Psoas muscle (tissue), 8 donors: ENCODE data around the gene LEFTY1. TPM values are rescaled to one million over a fixed set of nuclear protein-coding genes. Genes with fewer than 3 reads are reported as not detected.

Source experiments
- ATAC-seq, 4 donors: fragments of 200-7000 bp; cut with Tn5 transposase; one replicate each; pipeline ENCODE4 v1.9.1; 2020; ENCODE audit warnings: moderate library complexity in 3 of 4, mild to moderate bottlenecking in 2 of 4
- DNase-seq, 2 donors: peaks; one replicate each; pipeline ENCODE4 v3.0.0-alpha.2; 2020
- H3K27ac ChIP-seq: fragments of 200-600 bp; one replicate; pipeline ENCODE4 v1.8.0; 2022
- H3K27me3 ChIP-seq, 3 donors: fragments of 200-600 bp in 1 of 3; one replicate each; pipeline versions ENCODE4 v1.6.1 to v1.8.0; 2013 to 2022; ENCODE audit warnings: low read length in 2 of 3, mild to moderate bottlenecking in 2 of 3, moderate library complexity in 1 of 3; ENCODE audit not compliant: insufficient read depth in 3 of 3
- H3K36me3 ChIP-seq, 2 donors: fragments of 200-600 bp in 1 of 2; one replicate each; pipeline versions ENCODE4 v1.6.1 to v1.8.0; 2013 to 2022; ENCODE audit warnings: low read depth in 1 of 2, mild to moderate bottlenecking in 1 of 2, moderate library complexity in 1 of 2; ENCODE audit not compliant: insufficient read depth in 1 of 2
- H3K4me1 ChIP-seq: fragments of 200-600 bp; one replicate; pipeline ENCODE4 v1.8.0; 2022
- H3K4me3 ChIP-seq: fragments of 200-600 bp; one replicate; pipeline ENCODE4 v1.8.0; 2022; ENCODE audit warnings: mild to moderate bottlenecking
- H3K9me3 ChIP-seq: fragments of 200-600 bp; one replicate; pipeline ENCODE4 v1.8.0; 2022
- WGBS, 3 donors: extraction: QIAGEN DNeasy Blood & Tissue Kit; methylation state at CpG; one replicate each; pipeline versions ENCODE4 v1.1.6 to v1.1.7; 2013; 5-methylcytosine and 5-hydroxymethylcytosine counted together
- intact Hi-C, 2 donors: fragments of 100-400 bp; cut with DNase I; formaldehyde crosslinking; loops; one replicate each; pipeline versions ENCODE4 v1.11.0 to v1.14.2; 2022
- polyA plus RNA-seq, 3 donors: library from polyadenylated mRNA; stranded (reverse); fragments of 200-250 nt; gene quantifications; one replicate each; pipeline ENCODE4 v1.2.3, GENCODE V29; 2013
- total RNA-seq, 4 donors: library from RNA; stranded (reverse); fragmentation: NEBNext Ultra II Directional in 2 of 4; extraction: Animal tissue kit (Norgen Biotek cat#: 25700) in 2 of 4; gene quantifications; one replicate each; pipeline versions ENCODE4 v1.2.1 to v1.2.4, GENCODE V29; 2021 to 2023
- TF ChIP-seq, protein P1 (sequence below): fragments of 200-600 bp; IDR thresholded peaks from one replicate; pipeline ENCODE4 v1.8.0; 2022; ENCODE audit warnings: antibody characterized with exemption
- donor health status: healthy with polysubstance abuse.
- donor health status: DM: no; HTN: no; CAD: no; lungs with moderate emphysema.
- donor health status: Bipolar disorder and iron deficiency.
- donor health status: healthy.
- donor health status: DM: yes; HTN: yes; CAD: no.
- donor health status: DM: no; HTN: no; CAD: no.
- donor health status: DM: no; HTN: no; CAD: no.
- donor health status: DM: yes; HTN: yes; CAD: no.

The LEFTY1 gene
- total and polyA plus RNA-seq, 7 donors, result 0.08 to 0.26 (median 0.13) TPM; not detected in 4

DNA sequence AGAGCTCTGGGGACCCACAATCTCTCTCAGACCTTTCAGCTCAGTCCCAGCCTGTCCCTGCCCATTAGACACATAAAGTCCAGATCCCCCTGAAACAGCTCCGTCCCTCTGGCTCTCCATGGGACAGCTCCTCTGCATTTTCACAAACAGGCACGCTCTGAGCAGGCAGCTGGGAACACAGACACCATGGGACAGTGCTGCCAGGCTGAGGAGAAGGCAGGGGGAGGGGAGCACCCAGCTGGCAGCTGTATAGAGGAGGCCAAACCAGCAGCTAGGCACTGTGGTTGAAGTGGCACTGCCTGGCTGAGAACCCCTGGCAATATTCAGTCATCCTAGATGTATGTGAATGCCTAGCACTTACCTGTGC, 8.7 kb downstream of the LEFTY1 start:
- Histone ChIP-seq H3K4me1 (peaks cover 48% of the 10 kb centered on the region), H3K4me3 (peak overlapping the region; percentile 100), H3K9me3 (no peaks in the 10 kb centered on the region), H3K27me3 (no peaks in the 10 kb centered on the region), H3K36me3 (peaks cover 4 to 19% of the 10 kb centered on the region in 2 donors), H3K27ac (peak overlapping the region; percentile 92)
- ATAC-seq (peak in 1 of 4 donors; percentile 18), DNase-seq (no peak)
- 34 to 54% (median 37%) methylated on average over 2 of the region's 2 CpGs for WGBS, 3 donors
- intact Hi-C loops, result loop anchor here (5.0 kb wide), 1 partner anchor 42 kb away; the partner anchor contains the start of gene PYCR2 (in 2 of the 2)
- TF ChIP-seq, protein P1, sequence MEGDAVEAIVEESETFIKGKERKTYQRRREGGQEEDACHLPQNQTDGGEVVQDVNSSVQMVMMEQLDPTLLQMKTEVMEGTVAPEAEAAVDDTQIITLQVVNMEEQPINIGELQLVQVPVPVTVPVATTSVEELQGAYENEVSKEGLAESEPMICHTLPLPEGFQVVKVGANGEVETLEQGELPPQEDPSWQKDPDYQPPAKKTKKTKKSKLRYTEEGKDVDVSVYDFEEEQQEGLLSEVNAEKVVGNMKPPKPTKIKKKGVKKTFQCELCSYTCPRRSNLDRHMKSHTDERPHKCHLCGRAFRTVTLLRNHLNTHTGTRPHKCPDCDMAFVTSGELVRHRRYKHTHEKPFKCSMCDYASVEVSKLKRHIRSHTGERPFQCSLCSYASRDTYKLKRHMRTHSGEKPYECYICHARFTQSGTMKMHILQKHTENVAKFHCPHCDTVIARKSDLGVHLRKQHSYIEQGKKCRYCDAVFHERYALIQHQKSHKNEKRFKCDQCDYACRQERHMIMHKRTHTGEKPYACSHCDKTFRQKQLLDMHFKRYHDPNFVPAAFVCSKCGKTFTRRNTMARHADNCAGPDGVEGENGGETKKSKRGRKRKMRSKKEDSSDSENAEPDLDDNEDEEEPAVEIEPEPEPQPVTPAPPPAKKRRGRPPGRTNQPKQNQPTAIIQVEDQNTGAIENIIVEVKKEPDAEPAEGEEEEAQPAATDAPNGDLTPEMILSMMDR, result no peak

DNA sequence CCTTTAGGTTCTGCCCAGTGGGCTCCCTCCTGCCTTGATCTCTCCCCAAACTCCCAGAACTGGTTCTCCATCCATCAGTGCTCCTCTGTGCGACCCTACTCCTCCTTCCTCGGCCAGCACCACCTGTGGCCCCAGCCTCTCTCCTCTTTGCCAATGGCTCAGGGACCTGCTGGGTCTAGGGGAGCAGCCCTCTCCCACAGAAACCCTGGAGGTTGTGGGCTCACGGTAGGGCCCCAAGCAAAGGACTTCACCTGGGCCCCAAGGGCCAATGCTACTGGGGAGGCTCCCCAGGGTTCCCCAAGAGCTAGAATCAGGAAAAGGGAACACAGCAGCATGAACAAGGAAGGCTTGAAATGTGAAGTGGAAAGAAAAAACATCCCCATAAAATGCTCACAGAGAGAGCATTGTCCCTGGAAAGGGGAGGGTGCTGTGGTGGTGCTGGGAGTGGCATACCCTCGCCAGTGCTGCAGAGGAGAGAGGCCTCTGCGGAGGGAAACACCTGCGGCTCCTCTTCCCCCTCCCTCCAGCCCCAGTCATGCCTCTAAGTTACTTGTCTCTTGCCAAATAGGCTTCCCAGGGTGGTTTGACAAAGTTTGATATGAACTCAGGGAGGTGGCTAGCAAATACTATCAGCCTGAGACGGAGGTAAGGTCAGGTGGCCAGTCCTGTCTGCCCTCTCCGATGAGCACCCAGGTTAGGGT, 9.3 kb downstream of the LEFTY1 start:
- TF ChIP-seq, protein P1, result no peak
- DNase-seq, result no peak
- intact Hi-C loops, result loop anchor here (5.0 to 10.0 kb wide), 4 partner anchors 33 to 95 kb away; partner anchors contain the start of gene PYCR2 (in 2 of the 2)
- peak overlapping the region; percentile 92 for H3K27ac ChIP-seq
- H3K4me1 ChIP-seq, result peaks cover 48% of the 10 kb centered on the region
- H3K27me3 ChIP-seq, result no peaks in the 10 kb centered on the region
- WGBS, 3 donors, result 63 to 74% (median 65%) methylated on average over 8 of the region's 8 CpGs
- ATAC-seq, result no peak
- no peak overlapping the region for H3K4me3 ChIP-seq
- peaks cover 4 to 23% of the 10 kb centered on the region in 2 donors for H3K36me3 ChIP-seq
- no peaks in the 10 kb centered on the region for H3K9me3 ChIP-seq

DNA sequence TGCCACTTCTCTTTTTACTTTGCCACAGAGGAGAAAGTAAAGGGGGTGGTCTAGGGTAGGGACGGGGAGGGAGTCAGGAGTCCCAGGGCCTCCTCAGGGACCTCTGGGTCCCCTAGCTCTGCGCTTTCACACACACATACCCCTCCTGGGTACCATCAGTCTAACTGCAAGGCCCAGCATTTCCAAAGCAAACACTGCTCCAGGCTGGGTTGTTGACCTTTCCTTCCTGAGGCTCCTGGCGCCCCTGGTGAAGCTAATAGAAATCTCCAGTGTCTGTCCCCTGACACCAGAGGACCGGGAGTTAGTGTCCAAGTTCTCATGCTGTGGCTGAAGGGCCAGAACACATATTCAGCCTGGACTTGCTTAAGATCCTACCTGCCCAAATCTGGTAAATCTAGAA, 10.7 kb downstream of the LEFTY1 start:
- ATAC-seq (no peak), DNase-seq (no peak)
- peak overlapping the region; percentile 69 for H3K27ac ChIP-seq
- TF ChIP-seq, protein P1, result no peak
- peaks cover 48% of the 10 kb centered on the region for H3K4me1 ChIP-seq
- intact Hi-C loops, result loop anchor here (5.0 to 10.0 kb wide), 3 partner anchors 34 to 97 kb away; no protein-coding TSS in a partner anchor
- WGBS, 3 donors, result 71 to 84% (median 72%) methylated on average over 4 of the region's 4 CpGs
- H3K36me3 ChIP-seq, result peaks cover 4 to 36% of the 10 kb centered on the region in 2 donors
- no peak overlapping the region for H3K4me3 ChIP-seq
- H3K9me3 ChIP-seq, result no peaks in the 10 kb centered on the region
- H3K27me3 ChIP-seq, result no peaks in the 10 kb centered on the region

DNA sequence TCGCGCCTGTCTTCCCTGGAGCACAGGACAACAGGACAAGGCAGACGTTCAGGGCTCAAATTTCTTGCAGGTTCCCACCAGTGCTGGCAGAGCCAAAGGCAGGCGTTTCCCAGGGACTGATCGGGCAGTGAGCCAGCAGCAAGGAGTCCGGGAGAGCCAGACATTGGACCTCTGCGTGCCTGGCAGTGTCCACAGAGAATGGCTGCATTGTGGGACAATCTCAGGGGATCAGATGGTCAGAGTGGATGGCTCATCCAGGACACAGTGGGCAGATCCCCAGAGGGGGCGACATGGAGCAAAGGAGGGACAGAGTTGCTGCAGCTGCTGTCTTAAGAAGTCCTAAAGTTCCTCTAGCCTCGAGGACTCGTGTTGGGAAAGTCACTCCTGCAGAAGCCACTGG, 11.4 kb downstream of the LEFTY1 start:
- H3K4me1 ChIP-seq, result peaks cover 48% of the 10 kb centered on the region
- H3K36me3 ChIP-seq, result peaks cover 4 to 43% of the 10 kb centered on the region in 2 donors
- intact Hi-C loops, result loop anchor here (5.0 to 10.0 kb wide), 3 partner anchors 35 to 97 kb away; no protein-coding TSS in a partner anchor
- peak overlapping the region; percentile 34 for H3K4me3 ChIP-seq
- DNase-seq, result peak; percentile 79 to 87
- no peaks in the 10 kb centered on the region for H3K9me3 ChIP-seq
- H3K27ac ChIP-seq, result peak overlapping the region; percentile 69
- 6 to 19% (median 8%) methylated on average over 10 of the region's 10 CpGs for WGBS, 3 donors
- no peaks in the 10 kb centered on the region for H3K27me3 ChIP-seq
- TF ChIP-seq, protein P1, result peak; percentile 61
- ATAC-seq, result peak; percentile 52 to 66 (median 60)
